IMR-90 (cell line): Measurements from ENCODE around the gene PARVB. TPM values are rescaled to one million over a fixed set of nuclear protein-coding genes. Genes with fewer than 3 reads are reported as not detected.

Experiments used
- ATAC-seq: fragments of 200-7000 bp; cut with Tn5 transposase; 2 replicates; pipeline ENCODE4 v1.9.1; 2020; ENCODE audit warnings: low read depth, mild to moderate bottlenecking, moderate library complexity
- BruUV-seq: library from RNA; stranded (reverse); fragments of 400-500 nt; replicated peaks from 2 replicates; lab custom pipeline; 2021; lab: Mats Ljungman, UMichigan
- CTCF ChIA-PET: fragments of 300-600 bp; formaldehyde crosslinking; extraction: SDS; loops from one replicate; lab custom pipeline; 2021; ENCODE audit warnings: antibody characterized with exemption; lab: Yijun Ruan, JAX
- POLR2A ChIA-PET: fragments of 300-600 bp; sonication (Branson Sonifier 250); formaldehyde crosslinking; loops from one replicate; lab custom pipeline; 2022; ENCODE audit warnings: antibody characterized with exemption; ENCODE audit not compliant: unreplicated experiment; lab: Charles Lee
- DNase-seq: peaks from one replicate; pipeline ENCODE4 v3.0.0; 2013
- H2AFZ ChIP-seq: replicated peaks from 2 replicates; pipeline ENCODE3; 2013; ENCODE audit warnings: low read length, mild to moderate bottlenecking; ENCODE audit not compliant: poor library complexity
- H2AK5ac ChIP-seq: 2 replicates; pipeline ENCODE4 v1.6.1; 2013; ENCODE audit warnings: low read depth, low read length, inconsistent platforms
- H2AK9ac ChIP-seq: replicated peaks from 2 replicates; pipeline ENCODE3; 2013; ENCODE audit warnings: mild to moderate bottlenecking, low read depth, low read length, moderate library complexity; ENCODE audit not compliant: poor library complexity
- H2BK120ac ChIP-seq: 2 replicates; pipeline ENCODE4 v1.6.1; 2013; ENCODE audit warnings: low read depth, low read length, inconsistent platforms
- H2BK15ac ChIP-seq: 3 replicates; pipeline ENCODE4 v1.6.1; 2013; ENCODE audit warnings: low read depth, low read length, inconsistent platforms
- H2BK20ac ChIP-seq: 2 replicates; pipeline ENCODE4 v1.6.1; 2013; ENCODE audit warnings: low read depth, mild to moderate bottlenecking, inconsistent platforms, low read length, moderate library complexity
- H2BK5ac ChIP-seq: 2 replicates; pipeline ENCODE4 v1.6.1; 2013; ENCODE audit warnings: mild to moderate bottlenecking, low read depth, low read length, inconsistent platforms; ENCODE audit not compliant: poor library complexity, severe bottlenecking
- H3K14ac ChIP-seq: replicated peaks from 2 replicates; pipeline ENCODE4 v1.6.1; 2013; ENCODE audit warnings: low read depth, low read length, inconsistent platforms
- H3K18ac ChIP-seq: 2 replicates; pipeline ENCODE4 v1.6.1; 2013; ENCODE audit warnings: low read depth, low read length, control low read depth
- H3K23ac ChIP-seq: 2 replicates; pipeline ENCODE4 v1.6.1; 2013; ENCODE audit warnings: low read depth, low read length, inconsistent platforms
- H3K27ac ChIP-seq: 2 replicates; pipeline ENCODE4 v1.5.1; 2013; ENCODE audit warnings: mild to moderate bottlenecking, control low read depth, low read length; ENCODE audit not compliant: insufficient read depth
- H3K27me3 ChIP-seq: 2 replicates; pipeline ENCODE4 v1.6.1; 2013; ENCODE audit warnings: low read length; ENCODE audit not compliant: control insufficient read depth, insufficient read depth
- H3K36me3 ChIP-seq: 2 replicates; pipeline ENCODE4 v1.6.1; 2013; ENCODE audit warnings: low read length, mixed read lengths; ENCODE audit not compliant: control insufficient read depth, insufficient read depth
- H3K4ac ChIP-seq: 2 replicates; pipeline ENCODE4 v1.6.1; 2013; ENCODE audit warnings: low read depth, low read length, inconsistent platforms
- H3K4me1 ChIP-seq: 2 replicates; pipeline ENCODE4 v1.6.1; 2013; ENCODE audit warnings: low read length, mixed read lengths; ENCODE audit not compliant: control insufficient read depth, insufficient read depth
- H3K4me2 ChIP-seq: 2 replicates; pipeline ENCODE4 v1.6.1; 2013; ENCODE audit warnings: low read depth, mild to moderate bottlenecking, control low read depth, low read length, moderate library complexity
- H3K4me3 ChIP-seq: 2 replicates; pipeline ENCODE4 v1.5.1; 2013; ENCODE audit warnings: low read depth, mild to moderate bottlenecking, control low read depth, low read length, moderate library complexity; ENCODE audit not compliant: insufficient read depth
- H3K56ac ChIP-seq: 2 replicates; pipeline ENCODE4 v1.6.1; 2013; ENCODE audit warnings: low read length, inconsistent platforms; ENCODE audit not compliant: insufficient read depth; ENCODE audit errors: extremely low read depth
- H3K79me1 ChIP-seq, 2 experiments: 2 replicates each; pipeline ENCODE4 v1.6.1; 2013; ENCODE audit warnings: low read length in 2 of 2, inconsistent platforms in 1 of 2, low read depth in 1 of 2
- H3K9ac ChIP-seq: 2 replicates; pipeline ENCODE4 v1.6.1; 2013; ENCODE audit warnings: low read depth, low read length, control low read depth
- H3K9me1 ChIP-seq: 2 replicates; pipeline ENCODE4 v1.6.1; 2013; ENCODE audit warnings: low read length, inconsistent platforms; ENCODE audit not compliant: insufficient read depth
- H3K9me3 ChIP-seq: 2 replicates; pipeline ENCODE4 v1.6.1; 2013; ENCODE audit warnings: low read length; ENCODE audit not compliant: control insufficient read depth, insufficient read depth
- H4K20me1 ChIP-seq: 2 replicates; pipeline ENCODE4 v1.6.1; 2013; ENCODE audit warnings: low read length, inconsistent platforms; ENCODE audit not compliant: insufficient read depth
- H4K5ac ChIP-seq: 2 replicates; pipeline ENCODE4 v1.6.1; 2013; ENCODE audit warnings: mild to moderate bottlenecking, low read depth, low read length, control low read depth
- H4K8ac ChIP-seq, 2 experiments: 2 replicates each; pipeline ENCODE4 v1.6.1; 2013; ENCODE audit warnings: low read depth in 2 of 2, low read length in 2 of 2, control low read depth in 1 of 2, inconsistent platforms in 1 of 2
- H4K91ac ChIP-seq: 2 replicates; pipeline ENCODE4 v1.6.1; 2013; ENCODE audit warnings: low read depth, low read length, inconsistent platforms; ENCODE audit not compliant: insufficient read depth
- MAZ ChIP-seq: IDR thresholded peaks from 2 replicates; pipeline ENCODE4 v1.6.1; 2012; ENCODE audit warnings: low read depth, mild to moderate bottlenecking, low read length, improper control_type of control experiment, moderate library complexity, borderline replicate concordance
- MXI1 ChIP-seq: IDR thresholded peaks from 2 replicates; pipeline ENCODE4 v1.6.1; 2012; ENCODE audit warnings: low read depth, mild to moderate bottlenecking, low read length, moderate library complexity, borderline replicate concordance
- POLR2A ChIP-seq: IDR thresholded peaks from 2 replicates; pipeline ENCODE4 v1.6.1; 2012; ENCODE audit warnings: mild to moderate bottlenecking, low read depth, low read length
- WGBS, 2 experiments: methylation state at CpG; one replicate each; pipeline versions ENCODE4 v1.1.5 to v1.1.7; 2013; ENCODE audit warnings: missing lambda C conversion rate in 2 of 2; ENCODE audit not compliant: insufficient read length in 1 of 2; ENCODE audit errors: extremely low coverage in 2 of 2; 5-methylcytosine and 5-hydroxymethylcytosine counted together
- dilution Hi-C: fragments of 300-500 bp; cut with HindIII; formaldehyde crosslinking; loops from one replicate; pipeline ENCODE4 v1.14.3; 2018; ENCODE audit warnings: low sequenced_read_pairs; ENCODE audit not compliant: unreplicated experiment
- in situ Hi-C: fragments of 300-500 bp; cut with MboI; formaldehyde crosslinking; loops from 3 replicates; pipeline ENCODE4 v1.14.3; 2019; ENCODE audit warnings: low sequenced_read_pairs, inconsistent platforms, mixed read lengths
- intact Hi-C: fragments of 100-400 bp; cut with micrococcal nuclease; formaldehyde crosslinking; loops from 2 replicates; pipeline ENCODE4 v1.10.0; 2022
- polyA plus RNA-seq, 3 experiments: library from polyadenylated mRNA; depleted of rRNA; stranded (reverse); fragments of >200 nt; gene quantifications; 2 replicates each; pipeline ENCODE4 v1.2.3, GENCODE V29; 2012; ENCODE audit warnings: low replicate concordance in 1 of 3
- total RNA-seq: library from RNA; depleted of rRNA; stranded (reverse); fragments of >200 nt; gene quantifications from 2 replicates; pipeline ENCODE4 v1.2.3, GENCODE V29; 2012
- TF ChIP-seq, protein P1 (sequence below): fragments of 150-350 bp; IDR thresholded peaks from 2 replicates; pipeline ENCODE4 v1.6.1; 2016; ENCODE audit warnings: low read depth, mild to moderate bottlenecking, low read length, moderate library complexity, borderline replicate concordance
- TF ChIP-seq, protein P2 (sequence below): fragments of 150-350 bp; IDR thresholded peaks from 2 replicates; pipeline ENCODE4 v1.6.1; 2017; ENCODE audit warnings: mild to moderate bottlenecking, antibody characterized with exemption, low read length, low read depth

The PARVB gene
- total and polyA plus RNA-seq, 2 of the 4 experiments (the other 2 are of a cell fraction), result 44.3 to 53.9 TPM

DNA sequence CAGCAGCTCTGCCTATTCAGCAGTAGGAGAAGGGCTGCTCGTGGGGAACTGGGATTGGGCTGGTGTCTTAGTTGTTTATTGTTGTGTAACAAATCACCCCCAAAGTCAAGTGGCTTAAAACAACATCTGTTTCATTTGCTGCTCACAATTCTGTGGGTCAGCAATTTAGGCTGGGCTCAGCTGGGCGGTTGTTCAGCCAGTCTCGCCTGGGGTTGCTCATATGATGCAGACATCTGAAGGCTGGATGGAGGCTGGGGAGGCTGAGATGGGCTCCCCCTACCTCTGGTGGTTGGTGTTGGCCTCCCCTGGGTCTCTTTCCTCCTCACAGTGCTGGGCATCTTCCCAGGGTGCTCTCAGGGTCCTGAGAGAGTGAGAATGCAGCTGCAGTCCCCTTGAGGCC lies 113.3 kb downstream of the PARVB start:
- WGBS, 2 experiments, result no CpG with 5 or more reads among the region's 3 CpGs

More for the DNA sequence above, 113.3 kb downstream of the PARVB start:
- no TSS peak for BruUV-seq
- Histone ChIP-seq H3K9ac (no peak overlapping the region), H2BK15ac (no peak overlapping the region), H4K20me1 (no peaks in the 10 kb centered on the region), H2AK5ac (no peak overlapping the region), H2BK5ac (no peak overlapping the region), H3K18ac (no peak overlapping the region), H3K27me3 (no peaks in the 10 kb centered on the region), H4K5ac (no peak overlapping the region), H3K23ac (no peak overlapping the region), H4K8ac (no peak overlapping the region), H4K91ac (no peak overlapping the region), H2AFZ (no peak overlapping the region), H3K4me1 (no peaks in the 10 kb centered on the region), H3K14ac (no peak overlapping the region), H3K4ac (no peak overlapping the region), H2BK120ac (no peak overlapping the region), H3K56ac (no peak overlapping the region), H3K4me3 (no peak overlapping the region), H3K36me3 (peaks cover 24% of the 10 kb centered on the region), H2BK20ac (no peak overlapping the region), H3K27ac (no peak overlapping the region), H3K9me1 (0 out of 2 replicates have a peak, but pooled peaks cover 3% of the 10 kb centered on the region), H3K4me2 (no peak overlapping the region), H3K79me1 (no peaks in the 10 kb centered on the region; a peak in 1 of 4 replicates), H3K9me3 (peaks cover 18% of the 10 kb centered on the region), H2AK9ac (no peak overlapping the region)
- in situ Hi-C loops, result no loop called here
- dilution Hi-C loops, result no loop called here
- intact Hi-C loops, result no loop called here
- CTCF ChIA-PET, result no interaction called here
- TF ChIP-seq POLR2A (no peak), MAZ (no peak), MXI1 (no peak)
- TF ChIP-seq, protein P1, sequence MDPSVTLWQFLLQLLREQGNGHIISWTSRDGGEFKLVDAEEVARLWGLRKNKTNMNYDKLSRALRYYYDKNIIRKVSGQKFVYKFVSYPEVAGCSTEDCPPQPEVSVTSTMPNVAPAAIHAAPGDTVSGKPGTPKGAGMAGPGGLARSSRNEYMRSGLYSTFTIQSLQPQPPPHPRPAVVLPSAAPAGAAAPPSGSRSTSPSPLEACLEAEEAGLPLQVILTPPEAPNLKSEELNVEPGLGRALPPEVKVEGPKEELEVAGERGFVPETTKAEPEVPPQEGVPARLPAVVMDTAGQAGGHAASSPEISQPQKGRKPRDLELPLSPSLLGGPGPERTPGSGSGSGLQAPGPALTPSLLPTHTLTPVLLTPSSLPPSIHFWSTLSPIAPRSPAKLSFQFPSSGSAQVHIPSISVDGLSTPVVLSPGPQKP, result no peak
- TF ChIP-seq, protein P2, sequence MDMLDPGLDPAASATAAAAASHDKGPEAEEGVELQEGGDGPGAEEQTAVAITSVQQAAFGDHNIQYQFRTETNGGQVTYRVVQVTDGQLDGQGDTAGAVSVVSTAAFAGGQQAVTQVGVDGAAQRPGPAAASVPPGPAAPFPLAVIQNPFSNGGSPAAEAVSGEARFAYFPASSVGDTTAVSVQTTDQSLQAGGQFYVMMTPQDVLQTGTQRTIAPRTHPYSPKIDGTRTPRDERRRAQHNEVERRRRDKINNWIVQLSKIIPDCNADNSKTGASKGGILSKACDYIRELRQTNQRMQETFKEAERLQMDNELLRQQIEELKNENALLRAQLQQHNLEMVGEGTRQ, result no peak
- POLR2A ChIA-PET, result no interaction called here
- ATAC-seq (no peak), DNase-seq (no peak)
